GM21447 (cell line): Measurements from ENCODE around the gene KIAA0319L.

ENCODE experiments used
- ATAC-seq: cut with Tn5 transposase; IDR thresholded peaks from one replicate; pipeline ENCODE4 v1.9.1; 2021; ENCODE audit not compliant: unreplicated experiment

KIAA0319L gene

DNA sequence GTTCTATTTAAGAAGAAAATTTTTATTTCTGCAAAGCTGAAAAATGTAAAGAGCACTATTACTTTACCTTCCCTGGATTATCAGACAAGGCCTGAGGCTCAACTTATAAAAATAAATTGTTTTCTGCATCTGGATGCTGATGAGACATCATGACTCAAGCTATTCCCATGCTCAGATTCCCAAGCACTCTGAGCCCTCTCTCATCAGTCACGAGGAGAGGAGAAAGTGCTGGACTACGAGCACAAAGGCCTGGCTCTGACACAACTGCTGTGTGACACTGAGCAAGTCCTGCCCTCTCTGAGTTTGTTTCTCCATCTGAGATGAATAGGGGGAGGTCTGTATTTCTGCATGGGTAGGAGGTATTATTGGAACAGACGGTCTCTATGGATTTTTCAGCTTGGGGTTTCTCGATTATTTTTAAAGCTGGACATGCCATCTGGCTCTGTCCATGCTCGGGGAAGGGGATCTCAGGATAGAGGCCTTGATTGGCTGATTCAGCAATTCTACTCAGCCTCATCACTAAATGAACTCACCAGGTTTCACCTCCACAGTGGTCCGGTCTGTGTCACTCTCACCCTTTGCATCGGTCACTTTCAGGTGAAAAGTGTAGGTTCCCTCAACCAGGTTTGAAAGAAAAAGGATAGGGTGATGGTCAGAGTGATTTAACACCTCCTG is 107.7 kb downstream of the KIAA0319L start:
- ATAC-seq = no peak

- no peak for ATAC-seq
These were observed 108.8 kb downstream of the KIAA0319L start for GRCh38 chr1:35448344-35448801.

GRCh38 chr1:35447278-35447677 is 109.9 kb downstream of the KIAA0319L start:
- ATAC-seq = no peak

GRCh38 chr1:35444519-35444774 is 112.8 kb downstream of the KIAA0319L start:
- no peak for ATAC-seq

DNA sequence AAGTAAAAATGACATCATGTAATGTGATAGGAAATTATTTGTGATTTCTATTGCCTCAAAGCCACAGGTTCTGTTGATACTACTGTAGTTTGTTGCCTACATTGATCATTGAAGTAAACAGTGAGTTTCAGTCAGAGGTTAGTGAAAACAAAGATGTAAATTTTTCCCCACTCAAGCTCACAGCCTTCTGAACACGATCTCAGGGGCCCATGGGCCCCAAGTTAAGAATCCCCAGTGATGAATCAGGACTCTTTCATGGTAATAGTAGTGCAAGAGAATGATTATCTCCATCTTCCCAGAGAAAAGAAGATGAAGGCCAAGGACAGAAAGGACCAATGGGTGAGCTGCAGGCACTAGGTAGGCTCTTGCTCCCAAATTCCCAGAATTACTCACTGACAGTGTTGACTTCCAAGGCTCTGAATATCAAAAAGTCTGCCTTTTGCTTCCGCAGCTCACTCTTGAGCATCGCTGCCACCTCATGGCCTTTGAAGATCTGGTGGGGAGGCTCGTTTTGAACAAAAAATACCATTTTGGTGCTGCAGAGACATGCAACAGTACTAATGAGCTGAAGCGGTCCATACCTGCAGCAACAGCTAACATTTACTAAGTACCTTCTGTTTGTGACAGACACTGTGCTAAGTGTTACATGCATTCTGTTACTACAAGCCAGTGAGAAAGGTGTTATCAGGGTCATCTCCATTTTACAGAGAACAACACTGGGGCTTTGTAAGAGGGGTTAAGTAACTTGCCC is 113.3 kb downstream of the KIAA0319L start:
- ATAC-seq = no peak

- no peak for ATAC-seq
These were observed 114.5 kb downstream of the KIAA0319L start for GRCh38 chr1:35442734-35443133.

- no peak for ATAC-seq
These were observed 115.2 kb downstream of the KIAA0319L start for GRCh38 chr1:35441926-35442579.

- no peak for ATAC-seq
These were observed 117.6 kb downstream of the KIAA0319L start for GRCh38 chr1:35439626-35440025.

DNA sequence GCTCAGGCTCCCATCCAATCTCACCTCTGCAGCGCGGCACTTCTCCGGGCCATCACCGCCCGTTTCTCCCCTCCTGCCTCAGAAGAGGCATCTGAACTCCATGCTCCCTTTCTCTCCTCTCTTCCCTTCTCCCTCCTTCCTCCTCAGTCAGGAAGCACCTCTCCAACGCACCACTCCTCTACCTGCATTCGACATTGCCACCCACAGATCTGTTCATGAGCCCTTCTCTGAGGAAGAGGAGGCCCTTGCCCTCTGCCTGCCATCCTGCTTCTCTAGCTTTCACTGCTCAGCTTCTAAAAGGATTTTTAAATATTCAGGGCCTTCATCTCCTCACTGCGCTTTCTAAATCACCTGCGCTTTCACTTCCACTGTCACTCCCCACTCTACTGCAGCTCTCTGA is 120.0 kb downstream of the KIAA0319L start:
- ATAC-seq = no peak

- no peak for ATAC-seq
These were observed 121.1 kb downstream of the KIAA0319L start for GRCh38 chr1:35436078-35436477.

- ATAC-seq = no peak
These were observed 122.5 kb downstream of the KIAA0319L start for GRCh38 chr1:35434703-35435102.

DNA sequence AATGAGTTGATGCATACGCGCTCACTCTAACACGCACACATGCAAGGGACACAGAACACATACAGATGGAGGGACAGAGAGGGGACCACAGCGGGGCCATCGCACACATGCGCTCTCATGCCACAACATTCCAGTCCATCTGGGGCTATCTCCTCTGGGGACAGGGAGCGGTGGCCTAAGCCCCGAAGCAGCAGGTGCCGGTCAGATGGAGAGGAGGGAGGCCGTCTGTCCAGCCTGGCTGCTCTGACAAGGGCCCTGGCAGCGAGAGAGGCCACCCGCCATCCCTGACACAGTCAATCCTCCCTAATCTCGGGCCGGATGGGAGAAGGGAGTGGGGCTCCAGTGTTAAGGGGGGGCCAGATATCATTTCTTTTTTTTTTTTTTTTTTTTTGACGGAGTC is 123.5 kb downstream of the KIAA0319L start:
- ATAC-seq = no peak

DNA sequence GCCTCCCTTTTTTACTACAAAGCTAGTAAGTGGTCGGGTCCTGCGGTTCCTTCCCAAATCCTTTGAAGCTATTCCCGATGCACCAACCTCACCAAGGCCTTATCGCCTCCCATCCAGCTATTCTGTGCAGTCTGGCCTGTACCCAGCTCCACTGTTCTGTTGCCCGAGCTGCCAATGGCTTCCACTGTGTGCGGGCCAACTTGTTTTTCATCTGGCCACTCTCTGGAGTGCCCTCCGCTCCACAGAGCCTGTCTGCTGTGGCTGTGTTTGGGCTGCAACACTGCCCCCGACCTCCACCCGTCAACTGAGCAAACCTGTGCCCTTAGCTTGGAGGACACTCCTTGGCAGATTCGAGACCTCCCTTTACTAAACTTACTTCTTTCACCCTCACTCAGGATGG is 125.0 kb downstream of the KIAA0319L start:
- ATAC-seq = no peak

GRCh38 chr1:35431173-35431599 is 126.0 kb downstream of the KIAA0319L start:
- ATAC-seq = no peak

- ATAC-seq = no peak
These were observed 126.4 kb downstream of the KIAA0319L start for GRCh38 chr1:35430762-35431161.

GRCh38 chr1:35428360-35428759 is 128.8 kb downstream of the KIAA0319L start:
- no peak for ATAC-seq

- ATAC-seq = no peak
These were observed 131.1 kb downstream of the KIAA0319L start for GRCh38 chr1:35426097-35426586.

DNA sequence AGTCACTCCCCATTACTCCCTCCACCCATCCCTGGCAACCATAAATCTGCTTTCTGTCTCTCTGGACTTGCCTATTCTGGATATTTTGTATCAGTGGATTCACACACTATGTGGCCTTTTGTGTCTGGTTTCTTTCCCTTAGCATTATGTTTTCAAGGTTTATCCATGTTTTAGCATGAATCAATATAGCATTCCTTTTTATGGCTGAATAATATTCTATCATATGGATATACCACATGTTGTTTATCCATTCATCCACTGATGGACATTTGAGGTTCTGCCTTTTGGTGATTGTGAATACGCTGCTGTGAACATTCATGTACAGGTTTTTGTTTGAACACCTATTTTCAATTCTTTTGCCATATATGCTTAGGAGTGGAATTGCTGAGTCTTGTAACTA is 148.3 kb downstream of the KIAA0319L start:
- ATAC-seq = no peak

- ATAC-seq = no peak
These were observed 149.5 kb downstream of the KIAA0319L start for GRCh38 chr1:35407743-35408142.

- ATAC-seq = no peak
These were observed 151.1 kb downstream of the KIAA0319L start for GRCh38 chr1:35406103-35406502.

GRCh38 chr1:35401049-35401448 is 156.2 kb downstream of the KIAA0319L start:
- no peak for ATAC-seq

GRCh38 chr1:35398739-35399138 is 158.5 kb downstream of the KIAA0319L start:
- no peak for ATAC-seq
